ENCODE results near the gene EFHD1. TPM values are rescaled to one million over a fixed set of nuclear protein-coding genes. Genes with fewer than 3 reads are reported as not detected.

The EFHD1 gene
- total and polyA plus RNA-seq, 9 of the 15 experiments (the other 6 are each of a cell fraction or from before 2014, with no cell fraction given) = 0.66 to 9.1 (median 2.0) TPM

GRCh38 chr2:232697059-232697806 lies 63.8 kb downstream of the EFHD1 start, which contains the start of gene GIGYF2 (continued):
- TF ChIP-seq CUX1 (CRISPR knock-in tag; IDR thresholded peaks at IDR 0.05) = no peak
- no peak for TF ChIP-seq MTA2 (IDR thresholded peaks at IDR 0.05; ENCODE audit: low read depth)
- TF ChIP-seq SRF (CRISPR knock-in tag; IDR thresholded peaks at IDR 0.05) = no peak
- no peak for TF ChIP-seq SRSF9 (IDR thresholded peaks at IDR 0.05; ENCODE audit: borderline replicate concordance, low read depth, low read length)
- no peak for TF ChIP-seq KDM2B (CRISPR knock-in tag; IDR thresholded peaks at IDR 0.05)
- no peak for TF ChIP-seq SRSF7 (optimal IDR thresholded peaks at IDR 0.05; ENCODE audit: low read depth, low read length)
- TF ChIP-seq NUFIP1 (IDR thresholded peaks at IDR 0.05; ENCODE audit: partially characterized antibody) = no peak
- TF ChIP-seq MAFF (IDR thresholded peaks at IDR 0.05; ENCODE audit: low read length) = no peak
- no peak for TF ChIP-seq MGA (IDR thresholded peaks at IDR 0.05)
- no peak for TF ChIP-seq DMBX1 (CRISPR knock-in tag; IDR thresholded peaks at IDR 0.05; ENCODE audit: borderline replicate concordance)
- TF ChIP-seq MAFK (IDR thresholded peaks at IDR 0.05; ENCODE audit: low read length) = no peak
- no peak for TF ChIP-seq PHF20 (IDR thresholded peaks at IDR 0.05; ENCODE audit: partially characterized antibody)

Measured in K562 (cell line).